Vagina (tissue), 2 donors: ENCODE measurements around the gene WDR5B.

Source experiments
- POLR2A ChIP-seq, 2 donors: fragments of 450-650 bp; IDR thresholded peaks; one replicate each; pipeline ENCODE4 v1.6.1; 2017; ENCODE audit warnings: antibody characterized with exemption in 2 of 2, mild to moderate bottlenecking in 2 of 2, moderate library complexity in 2 of 2
- POLR2AphosphoS5 ChIP-seq, 2 donors: sonication (generic); formaldehyde crosslinking; IDR thresholded peaks; one replicate each; pipeline ENCODE4 v1.9.0; 2017; ENCODE audit warnings: antibody characterized with exemption in 2 of 2, mild to moderate bottlenecking in 2 of 2, low read depth in 1 of 2; ENCODE audit not compliant: insufficient read depth in 1 of 2

DNA sequence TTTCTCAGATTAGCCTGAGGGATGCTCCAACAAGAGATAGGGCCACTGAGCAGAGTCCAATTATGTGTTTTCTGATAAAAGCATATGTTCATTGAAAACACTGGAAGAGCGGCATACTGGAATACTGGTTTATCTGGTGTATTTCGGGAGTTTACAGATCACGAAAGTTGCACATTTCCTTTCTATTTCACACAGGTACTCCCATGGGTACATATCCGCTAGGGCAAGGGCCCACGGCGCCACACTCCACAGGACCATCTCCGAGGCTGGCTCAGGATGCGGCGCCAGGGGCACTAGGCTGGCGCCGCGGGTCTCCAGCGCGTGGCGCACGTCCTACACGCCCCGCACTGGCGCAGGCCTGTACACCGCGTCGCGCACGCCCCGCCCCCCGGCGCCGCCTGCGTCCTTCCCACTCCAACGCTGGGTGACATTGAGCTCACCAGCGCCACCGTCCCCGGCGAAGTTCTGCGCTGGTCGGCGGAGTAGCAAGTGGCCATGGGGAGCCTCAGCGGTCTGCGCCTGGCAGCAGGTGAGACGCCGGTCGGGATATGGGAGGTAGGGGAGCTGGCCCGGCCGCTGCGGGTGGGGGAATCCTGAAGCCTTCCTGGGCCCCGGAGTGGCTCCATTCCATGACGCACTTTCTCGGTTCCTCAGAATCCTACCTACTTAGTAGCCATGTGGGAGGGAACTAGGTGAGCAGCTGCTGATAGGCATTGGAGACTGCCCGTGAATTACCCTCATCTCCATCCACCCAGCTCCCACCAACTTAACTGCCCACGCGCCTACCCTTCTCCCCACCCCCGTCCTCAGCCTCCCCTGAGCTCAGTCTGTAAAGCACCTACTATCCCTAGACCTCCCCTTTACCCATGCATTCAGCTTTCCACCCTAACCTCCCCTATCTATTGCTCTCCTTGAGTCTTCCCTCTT, 31.8 kb downstream of the WDR5B start, which contains the start of gene FAM162A:
- peak; percentile 78 to 93 for TF ChIP-seq POLR2AphosphoS5 (IDR thresholded peaks at IDR 0.05; ENCODE audit: insufficient read depth in 1 of 2, low read depth in 1 of 2)
- TF ChIP-seq POLR2A (IDR thresholded peaks at IDR 0.05) = peak in 1 of 2 donors; percentile 80
